HG03558 (cell line): Measurements from ENCODE around the gene NIN.
"Not testable (repeated sequence)": the region's sequence is repeated elsewhere in the genome, so short reads cannot be mapped to it uniquely, and the experiment has no call there.

Experiments
- ATAC-seq: cut with Tn5 transposase; IDR thresholded peaks from one replicate; pipeline ENCODE4 v1.9.1; 2021; ENCODE audit warnings: moderate number of reproducible peaks; ENCODE audit not compliant: unreplicated experiment; ENCODE audit errors: extremely low read depth

NIN gene

GRCh38 chr14:50726372-50727107, 104.4 kb downstream of the NIN start:
- no peak for ATAC-seq

- ATAC-seq: no peak
These were observed 105.2 kb downstream of the NIN start for GRCh38 chr14:50725761-50726160.

DNA sequence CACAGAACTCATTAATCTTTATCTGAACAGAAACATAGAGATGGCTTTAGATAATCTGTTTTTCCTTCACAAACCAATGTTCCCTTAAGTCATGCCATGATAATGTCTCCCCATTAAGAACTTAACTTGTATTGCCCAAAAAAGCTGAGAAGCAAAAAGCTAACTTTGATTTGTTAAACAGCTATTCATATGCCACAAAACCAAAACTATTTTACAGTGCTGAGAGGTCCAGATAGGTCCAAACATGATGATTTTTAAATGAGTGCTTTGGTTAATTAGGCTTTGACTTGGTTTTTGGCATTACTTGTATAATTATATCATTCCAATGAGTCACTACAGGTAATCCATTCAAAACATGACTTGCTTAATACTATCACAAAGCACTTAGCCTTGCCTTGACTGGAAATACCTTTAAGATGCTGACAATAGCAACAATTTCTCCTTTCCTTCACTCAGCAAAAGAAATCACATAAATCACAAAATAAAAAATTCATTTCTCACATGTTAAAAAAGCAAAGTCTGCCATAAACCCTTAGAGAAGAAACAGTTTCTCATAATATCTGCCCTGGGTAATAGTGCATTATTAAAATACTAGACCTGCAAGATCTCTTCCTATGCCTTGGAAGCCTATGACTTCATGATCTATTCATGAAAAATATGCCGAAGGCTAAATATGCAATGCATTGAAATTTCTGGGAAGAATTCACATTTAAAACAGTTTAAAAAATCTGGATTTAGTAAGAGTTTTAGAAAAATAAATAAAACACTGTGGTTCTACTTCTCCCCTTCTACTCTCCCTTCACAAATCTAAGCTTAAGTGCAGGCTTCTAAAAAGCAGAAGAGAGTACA, 110.8 kb downstream of the NIN start:
- ATAC-seq: no peak

GRCh38 chr14:50718949-50719348, 112.0 kb downstream of the NIN start:
- no peak for ATAC-seq

DNA sequence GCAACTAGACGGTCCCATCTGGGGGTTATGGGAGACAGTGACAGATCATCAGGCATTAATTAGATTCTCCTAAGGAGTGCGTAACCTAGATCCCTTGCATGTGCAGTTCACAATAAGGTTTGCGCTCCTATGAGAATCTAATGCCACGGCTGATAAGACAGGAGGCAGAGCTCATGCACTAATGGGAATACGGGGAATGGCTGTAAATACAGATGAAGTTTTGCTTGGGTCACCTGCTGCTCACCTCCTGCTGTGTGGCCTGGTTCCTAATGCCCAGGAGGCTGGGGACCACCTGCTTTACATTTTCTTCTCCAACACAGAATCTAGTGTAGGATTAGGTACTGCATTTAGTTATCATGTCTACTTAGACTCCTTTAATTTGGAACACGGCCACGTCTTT, 113.2 kb downstream of the NIN start:
- ATAC-seq: no peak

DNA sequence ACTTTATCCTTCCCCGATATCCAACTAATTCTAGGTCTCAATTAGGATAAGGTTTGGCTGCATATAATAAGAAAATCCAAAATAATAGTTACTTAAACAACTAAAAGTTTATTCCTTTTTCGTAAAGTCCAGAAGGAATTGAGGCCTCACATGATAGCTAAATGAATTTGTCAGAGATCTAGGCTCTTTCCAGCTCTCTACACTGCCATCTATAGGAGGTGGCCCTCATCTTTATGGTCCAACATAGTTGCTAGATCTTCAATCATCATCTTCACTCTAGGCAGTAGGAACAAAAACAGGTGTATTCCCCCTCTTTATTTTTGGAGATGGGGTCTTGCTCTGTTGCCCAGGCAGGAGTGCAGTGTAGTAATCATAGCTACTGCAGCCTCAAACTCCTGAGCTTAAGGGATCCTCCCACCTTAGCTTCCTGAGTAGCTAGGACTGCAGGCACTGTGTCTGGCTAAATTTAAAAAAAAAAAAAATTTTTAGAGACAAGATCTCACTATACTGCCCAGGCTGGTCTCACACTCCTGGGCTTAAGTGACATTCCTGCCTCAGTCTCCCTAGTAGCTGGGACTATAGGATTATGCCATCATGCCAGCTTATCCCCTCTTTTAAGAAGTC, 116.4 kb downstream of the NIN start:
- ATAC-seq: no peak

GRCh38 chr14:50711043-50711442, 119.9 kb downstream of the NIN start:
- no peak for ATAC-seq

DNA sequence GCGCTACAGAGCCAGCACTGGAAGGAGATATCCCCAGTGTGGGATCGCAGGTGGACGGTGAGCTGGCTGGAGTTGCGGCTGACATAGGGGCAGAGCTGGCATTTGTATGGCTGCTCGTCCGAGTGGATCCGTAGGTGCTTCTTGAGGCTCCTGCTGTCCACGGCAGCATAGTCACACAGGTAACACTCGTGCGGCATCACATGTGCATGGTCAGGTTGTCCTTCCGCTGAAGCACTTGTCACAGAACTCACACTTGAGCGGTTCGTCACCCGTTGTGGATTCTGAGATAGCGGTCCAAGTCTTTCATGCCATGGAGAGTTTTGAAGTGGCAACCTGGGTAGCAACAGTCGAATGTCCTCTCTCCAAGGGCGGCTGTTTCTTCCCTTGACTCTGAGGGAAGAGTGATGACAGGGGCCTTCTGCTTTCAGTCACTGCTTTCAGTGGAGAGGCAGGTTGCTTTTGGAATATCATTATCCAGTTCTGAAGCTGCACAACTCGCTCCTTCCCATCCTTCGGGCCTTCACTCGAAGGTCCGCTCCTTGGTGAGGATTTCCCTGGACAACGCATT, 125.9 kb downstream of the NIN start:
- ATAC-seq: no peak

GRCh38 chr14:50704454-50705010, 126.4 kb downstream of the NIN start:
- ATAC-seq: no peak

DNA sequence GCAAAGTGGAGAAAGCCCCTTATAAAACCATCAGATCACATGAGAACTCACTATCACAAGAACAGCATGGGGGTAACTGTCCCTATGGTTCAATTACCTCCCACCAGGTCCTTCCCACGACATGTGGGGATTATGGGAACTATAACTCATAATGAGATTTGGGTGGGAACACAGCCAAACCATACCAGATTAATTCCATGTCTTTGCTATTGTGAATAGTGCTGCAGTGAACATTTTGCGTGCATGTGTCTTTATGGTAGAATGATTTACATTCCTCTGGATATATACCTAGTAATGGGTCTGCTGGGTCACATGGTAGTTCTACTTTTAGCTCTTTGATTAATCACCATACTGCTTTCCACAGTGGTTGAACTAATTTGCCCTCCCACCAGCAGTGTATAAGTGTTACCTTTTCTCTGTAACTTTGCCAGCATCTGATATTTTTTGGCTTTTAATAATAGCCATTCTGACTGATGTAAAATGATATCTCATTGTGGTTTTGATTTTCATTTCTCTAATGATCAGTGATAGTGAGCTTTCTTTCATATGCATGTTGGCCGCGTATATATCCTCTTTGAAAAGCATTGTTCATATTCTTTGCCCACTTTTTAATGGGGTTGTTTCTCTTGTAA, 133.2 kb downstream of the NIN start:
- no peak for ATAC-seq

- ATAC-seq: not testable (repeated sequence)
These were observed 136.7 kb downstream of the NIN start for GRCh38 chr14:50694260-50694659.

- no peak for ATAC-seq
These were observed 142.1 kb downstream of the NIN start for GRCh38 chr14:50688875-50689274.

DNA sequence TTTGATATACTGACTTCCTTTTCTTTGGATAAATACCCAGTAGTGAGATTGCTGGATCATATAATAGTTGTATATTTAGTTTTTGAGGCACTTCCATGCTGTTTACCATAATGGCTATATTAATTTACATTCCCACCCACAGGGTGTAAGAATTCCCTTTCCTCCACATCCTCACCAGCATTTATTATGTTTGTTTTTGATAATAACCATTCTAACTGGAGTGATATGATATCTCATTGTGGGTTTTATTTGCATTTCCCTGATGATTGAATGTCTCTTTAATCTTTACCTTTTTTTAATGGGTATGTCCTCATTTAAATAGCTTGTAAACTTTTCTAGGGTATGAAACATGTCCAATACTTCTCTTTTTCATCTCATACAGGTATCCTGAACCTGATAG, 151.3 kb downstream of the NIN start:
- ATAC-seq: no peak

- ATAC-seq: no peak
These were observed 152.8 kb downstream of the NIN start for GRCh38 chr14:50678163-50678562.

DNA sequence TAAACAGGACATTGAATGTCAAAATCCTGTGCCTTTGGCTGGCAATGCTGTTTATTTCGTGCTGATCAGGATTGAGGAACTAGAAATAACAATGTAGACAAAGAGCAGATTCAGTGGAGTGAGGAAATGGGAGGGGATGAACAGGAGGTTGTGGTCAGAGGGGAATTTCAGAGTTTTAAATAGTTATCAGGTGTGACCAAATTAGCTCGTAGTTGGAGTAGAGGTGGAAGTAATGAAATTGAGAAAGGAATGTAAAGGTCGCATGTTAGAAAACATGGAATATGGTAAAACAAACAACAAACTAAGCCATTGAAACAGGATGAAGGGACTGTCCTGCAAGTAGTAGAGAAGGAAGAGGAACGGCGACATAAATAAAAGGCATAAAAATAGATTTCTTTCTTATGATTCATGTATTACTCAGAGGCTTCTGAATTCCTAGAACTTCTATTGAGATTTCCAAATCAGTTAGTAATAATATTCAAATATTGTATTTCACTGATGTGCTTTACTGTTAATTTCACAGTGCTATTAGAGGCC, 153.4 kb downstream of the NIN start:
- ATAC-seq: no peak

- no peak for ATAC-seq
These were observed 154.0 kb downstream of the NIN start for GRCh38 chr14:50676814-50677516.

DNA sequence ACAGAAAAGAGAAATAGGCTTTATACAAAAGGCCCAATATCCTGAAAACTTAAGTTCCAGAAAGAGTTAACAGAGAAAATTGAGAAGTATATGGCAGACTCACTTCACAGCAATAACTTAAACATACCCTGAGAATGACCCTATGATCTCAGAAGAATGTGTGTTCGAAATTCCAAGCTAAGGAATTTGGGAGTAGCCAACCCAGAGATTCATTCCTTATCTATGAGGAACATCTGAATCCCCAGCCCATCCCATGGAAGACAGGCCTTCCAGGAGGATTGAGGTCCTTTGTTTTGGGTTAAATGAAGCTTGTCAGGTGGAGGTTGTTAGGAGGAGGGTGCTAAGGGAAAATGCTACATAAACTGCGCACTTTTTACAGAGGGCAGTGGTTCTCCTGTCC, 155.4 kb downstream of the NIN start:
- no peak for ATAC-seq

GRCh38 chr14:50670866-50671256, 160.1 kb downstream of the NIN start:
- no peak for ATAC-seq

GRCh38 chr14:50670196-50670865, 160.6 kb downstream of the NIN start:
- no peak for ATAC-seq
